Ovary (tissue), 9 donors: ENCODE data around the gene RAPGEF2. TPM values are rescaled to one million over a fixed set of nuclear protein-coding genes. Genes with fewer than 3 reads are reported as not detected.
"Not testable (repeated sequence)": the region's sequence is repeated elsewhere in the genome, so short reads cannot be mapped to it uniquely, and the experiment has no call there.

Source experiments
- DNase-seq, 5 donors: peaks; one replicate each; pipeline ENCODE4 v3.0.0-alpha.2; 2019 to 2020
- H3K27ac ChIP-seq, 2 donors: fragments of 200-600 bp; one replicate each; pipeline versions ENCODE4 v1.5.1 to v1.8.0; 2019 to 2022
- H3K27me3 ChIP-seq: fragments of 200-600 bp; one replicate; pipeline ENCODE4 v1.8.0; 2022
- H3K36me3 ChIP-seq: fragments of 200-600 bp; sonication (generic); one replicate; pipeline ENCODE4 v1.5.1; 2019
- H3K4me1 ChIP-seq: one replicate; pipeline ENCODE4 v1.8.1; 2013; ENCODE audit warnings: mild to moderate bottlenecking, moderate library complexity; ENCODE audit not compliant: insufficient read depth
- H3K4me3 ChIP-seq: fragments of 200-600 bp; sonication (generic); one replicate; pipeline ENCODE4 v1.5.1; 2017
- H3K9me3 ChIP-seq, 2 donors: fragments of 200-600 bp in 1 of 2; sonication (generic) in 1 of 2; one replicate each; pipeline versions ENCODE4 v1.5.1 to v1.8.1; 2013 to 2019; ENCODE audit warnings: mild to moderate bottlenecking in 1 of 2, moderate library complexity in 1 of 2
- EP300 ChIP-seq: sonication (generic); formaldehyde crosslinking; IDR thresholded peaks from one replicate; pipeline ENCODE4 v1.6.1; 2017; ENCODE audit warnings: antibody characterized with exemption
- POLR2A ChIP-seq: fragments of 450-650 bp; IDR thresholded peaks from one replicate; pipeline ENCODE4 v1.6.1; 2017; ENCODE audit warnings: antibody characterized with exemption, mild to moderate bottlenecking, moderate library complexity
- WGBS, 3 donors: extraction: QIAGEN DNeasy Blood & Tissue Kit in 1 of 3; methylation state at CpG; one replicate each; pipeline versions ENCODE4 v1.1.5 to v1.1.7; 2013 to 2017; 5-methylcytosine and 5-hydroxymethylcytosine counted together
- intact Hi-C, 4 donors: fragments of 100-400 bp; cut with DNase I; formaldehyde crosslinking; loops; one replicate each; pipeline versions ENCODE4 v1.11.0 to v1.15.1; 2022 to 2023
- polyA plus RNA-seq, 2 donors: library from polyadenylated mRNA; stranded (reverse); fragments of 200-250 nt in 1 of 2; fragments of 350-450 nt in 1 of 2; fragmentation: Illumina TruSeq in 1 of 2; extraction: RNeasy Lipid Tissue Mini Kit (QIAGEN cat#74804) in 1 of 2; gene quantifications; one replicate each; pipeline ENCODE4 v1.2.3, GENCODE V29; 2013 to 2014
- total RNA-seq, 7 donors: library from RNA; depleted of rRNA in 2 of 7; stranded (reverse); fragments of >200 nt in 2 of 7; fragmentation: NEBNext Ultra II Directional in 3 of 7; extraction: Animal tissue kit (Norgen Biotek cat#: 25700) in 3 of 7; gene quantifications; one replicate each; pipeline versions ENCODE4 v1.1.0 to v1.2.4, GENCODE V29; 2016 to 2023
- TF ChIP-seq, protein P1 (sequence below), 3 donors: fragments of 450-650 bp in 2 of 3; fragments of 200-600 bp in 1 of 3; IDR thresholded peaks; one replicate each; pipeline versions ENCODE4 v1.5.1 to v1.8.0; 2016 to 2022; ENCODE audit warnings: antibody characterized with exemption in 3 of 3, mild to moderate bottlenecking in 1 of 3
- donor health status: DM: no; HTN: no; CAD: no; lungs with moderate emphysema.
- donor health status: DM: no; HTN: no; CAD: no.
- donor health status: Bipolar disorder and iron deficiency.
- donor health status: DM: yes; HTN: yes; CAD: no.
- donor health status: DM: no; HTN: no; CAD: no.
- donor health status: DM: yes; HTN: yes; CAD: no.

Gene RAPGEF2
- total and polyA plus RNA-seq, 9 donors, result 11.5 to 46.5 (median 25.4) TPM

DNA sequence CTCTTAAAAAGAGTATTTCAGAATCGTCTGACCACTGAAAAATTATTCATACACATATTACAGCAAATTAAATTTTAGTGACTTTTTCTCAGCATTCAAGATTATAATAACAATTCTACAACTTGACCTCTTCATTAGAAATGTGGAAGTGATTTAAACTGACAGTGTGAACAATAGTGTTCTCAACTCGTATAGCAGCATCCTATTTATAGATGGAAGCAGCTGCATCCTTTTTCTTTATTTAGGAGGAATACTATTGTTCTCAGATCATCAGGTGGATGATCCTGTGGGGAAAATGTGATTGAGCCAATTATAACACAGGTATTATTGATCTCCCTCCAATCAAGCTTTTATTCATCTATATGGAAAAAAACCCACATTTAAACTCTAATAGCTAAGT lies 56.7 kb downstream of the RAPGEF2 start:
- Histone ChIP-seq H3K27ac (no peak overlapping the region), H3K27me3 (no peaks in the 10 kb centered on the region), H3K36me3 (no peaks in the 10 kb centered on the region), H3K9me3 (no peaks in the 10 kb centered on the region), H3K4me3 (no peak overlapping the region), H3K4me1 (peaks cover 3% of the 10 kb centered on the region)
- TF ChIP-seq, protein P1, sequence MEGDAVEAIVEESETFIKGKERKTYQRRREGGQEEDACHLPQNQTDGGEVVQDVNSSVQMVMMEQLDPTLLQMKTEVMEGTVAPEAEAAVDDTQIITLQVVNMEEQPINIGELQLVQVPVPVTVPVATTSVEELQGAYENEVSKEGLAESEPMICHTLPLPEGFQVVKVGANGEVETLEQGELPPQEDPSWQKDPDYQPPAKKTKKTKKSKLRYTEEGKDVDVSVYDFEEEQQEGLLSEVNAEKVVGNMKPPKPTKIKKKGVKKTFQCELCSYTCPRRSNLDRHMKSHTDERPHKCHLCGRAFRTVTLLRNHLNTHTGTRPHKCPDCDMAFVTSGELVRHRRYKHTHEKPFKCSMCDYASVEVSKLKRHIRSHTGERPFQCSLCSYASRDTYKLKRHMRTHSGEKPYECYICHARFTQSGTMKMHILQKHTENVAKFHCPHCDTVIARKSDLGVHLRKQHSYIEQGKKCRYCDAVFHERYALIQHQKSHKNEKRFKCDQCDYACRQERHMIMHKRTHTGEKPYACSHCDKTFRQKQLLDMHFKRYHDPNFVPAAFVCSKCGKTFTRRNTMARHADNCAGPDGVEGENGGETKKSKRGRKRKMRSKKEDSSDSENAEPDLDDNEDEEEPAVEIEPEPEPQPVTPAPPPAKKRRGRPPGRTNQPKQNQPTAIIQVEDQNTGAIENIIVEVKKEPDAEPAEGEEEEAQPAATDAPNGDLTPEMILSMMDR (IDR thresholded peaks at IDR 0.05), result no peak
- TF ChIP-seq EP300 (no peak), POLR2A (no peak)
- DNase-seq, result no peak
- intact Hi-C loops, result loop anchor here in 1 of 4 donors (10.0 kb wide), 1 partner anchor 1455 kb away; no protein-coding TSS in a partner anchor
- WGBS, 3 donors, result 80 to 86% (median 84%) methylated on average over 2 of the region's 2 CpGs

DNA sequence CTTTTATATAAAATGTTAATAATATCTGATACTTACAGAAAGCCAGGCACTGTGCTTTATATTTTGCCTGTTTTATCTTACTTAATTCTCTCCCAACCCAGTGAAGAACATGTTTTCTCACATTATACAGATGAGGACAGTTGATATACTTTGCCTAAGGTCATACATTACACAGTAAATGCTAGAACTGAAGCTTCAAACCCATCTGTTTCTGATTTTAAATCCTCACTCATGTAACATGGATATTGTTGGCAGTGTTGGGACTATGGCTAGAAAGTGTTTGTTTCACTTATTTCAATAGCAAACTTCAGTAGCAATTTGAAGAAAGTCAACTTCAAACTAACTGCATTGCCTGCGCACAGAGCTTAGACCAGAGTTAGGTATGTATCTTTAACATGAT lies 57.4 kb downstream of the RAPGEF2 start:
- no peaks in the 10 kb centered on the region for H3K27me3 ChIP-seq
- DNase-seq, result no peak
- no peaks in the 10 kb centered on the region for H3K36me3 ChIP-seq
- no peaks in the 10 kb centered on the region for H3K9me3 ChIP-seq
- no peak overlapping the region for H3K4me3 ChIP-seq
- no peak overlapping the region for H3K27ac ChIP-seq
- TF ChIP-seq, protein P1 (IDR thresholded peaks at IDR 0.05), result no peak
- TF ChIP-seq POLR2A (no peak), EP300 (no peak)
- 95 to 99% (median 98%) methylated on average over 1 of the region's 1 CpG for WGBS, 3 donors
- peaks cover 3% of the 10 kb centered on the region for H3K4me1 ChIP-seq
- intact Hi-C loops, result loop anchor here in 1 of 4 donors (10.0 kb wide), 1 partner anchor 1455 kb away; no protein-coding TSS in a partner anchor

DNA sequence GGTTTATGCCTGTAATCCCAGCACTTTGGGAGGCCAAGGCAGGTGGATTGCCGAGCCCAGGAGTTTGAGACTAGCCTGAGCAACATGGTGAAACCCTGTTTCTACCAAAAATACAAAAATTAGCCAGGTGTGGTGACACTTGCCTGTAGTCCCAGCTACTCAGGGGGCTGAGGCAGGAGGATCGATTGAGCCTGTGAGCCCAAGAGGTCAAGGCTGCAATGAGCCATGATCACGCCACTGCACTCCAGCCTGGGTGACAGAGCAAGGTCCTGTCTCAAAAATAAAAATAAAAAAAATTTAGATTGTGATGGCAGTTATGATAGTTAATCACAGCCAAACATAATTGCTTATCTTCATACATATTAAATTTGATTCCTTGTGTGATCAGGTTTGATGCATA lies 58.6 kb downstream of the RAPGEF2 start:
- not testable (repeated sequence) for DNase-seq, H3K4me3 ChIP-seq, H3K36me3 ChIP-seq, H3K9me3 ChIP-seq, H3K27me3 ChIP-seq, H3K4me1 ChIP-seq, H3K27ac ChIP-seq
- 92 to 97% (median 95%) methylated on average over 3 of the region's 3 CpGs for WGBS, 3 donors
- intact Hi-C loops, result loop anchor here in 1 of 4 donors (10.0 kb wide), 1 partner anchor 1457 kb away; no protein-coding TSS in a partner anchor

DNA sequence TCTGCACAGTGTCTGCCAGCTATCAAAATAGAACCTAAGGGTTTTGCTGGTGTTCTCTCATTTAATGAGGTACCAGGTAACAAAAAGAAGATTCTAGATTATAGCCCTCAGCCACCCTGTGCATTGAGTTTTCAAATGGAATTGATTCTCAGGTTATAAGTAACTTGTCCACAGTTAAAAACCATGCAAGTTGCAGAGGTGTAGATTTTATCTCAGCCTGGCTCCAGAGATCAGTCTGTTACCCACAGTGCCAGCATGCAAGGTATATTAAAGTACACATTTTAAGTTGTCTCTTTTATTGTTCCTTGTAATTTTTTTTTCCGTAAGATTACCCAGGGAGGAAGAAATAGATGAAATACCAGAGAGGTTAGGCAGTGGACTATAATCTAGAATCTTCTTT lies 59.7 kb downstream of the RAPGEF2 start:
- intact Hi-C loops, result loop anchor here in 1 of 4 donors (10.0 kb wide), 1 partner anchor 1458 kb away; no protein-coding TSS in a partner anchor
- no peak for TF ChIP-seq EP300
- TF ChIP-seq, protein P1 (IDR thresholded peaks at IDR 0.05), result no peak
- TF ChIP-seq POLR2A, result no peak
- WGBS, 3 donors, result 94 to 95% (median 95%) methylated on average over 1 of the region's 1 CpG
- Histone ChIP-seq H3K36me3 (no peaks in the 10 kb centered on the region), H3K27ac (no peak overlapping the region), H3K4me1 (peaks cover 4% of the 10 kb centered on the region), H3K4me3 (no peak overlapping the region), H3K9me3 (no peaks in the 10 kb centered on the region), H3K27me3 (no peaks in the 10 kb centered on the region)
- DNase-seq, result no peak

DNA sequence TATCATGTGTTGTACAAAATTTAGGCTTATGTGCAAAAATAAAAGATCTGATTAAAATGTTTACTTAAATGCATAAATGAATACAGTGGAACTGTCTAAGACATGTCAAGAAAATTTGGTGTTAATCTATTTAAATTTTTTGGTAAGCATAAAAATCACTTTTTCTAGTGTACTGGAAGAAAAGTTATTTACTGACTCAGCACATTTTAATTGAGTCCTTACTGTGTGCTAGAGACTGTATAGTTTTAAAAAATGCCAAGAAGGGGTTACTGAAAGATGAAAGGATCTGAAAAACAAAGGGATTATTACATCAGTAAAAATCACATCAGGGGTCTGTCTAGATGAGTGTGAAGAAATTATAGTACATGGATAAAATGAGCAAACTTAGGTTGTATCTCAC lies 60.6 kb downstream of the RAPGEF2 start:
- TF ChIP-seq POLR2A (no peak), EP300 (no peak)
- TF ChIP-seq, protein P1 (IDR thresholded peaks at IDR 0.05), result no peak
- Histone ChIP-seq H3K27ac (no peak overlapping the region), H3K36me3 (no peaks in the 10 kb centered on the region), H3K27me3 (no peaks in the 10 kb centered on the region), H3K4me3 (no peak overlapping the region), H3K4me1 (peaks cover 2% of the 10 kb centered on the region), H3K9me3 (no peaks in the 10 kb centered on the region)
- intact Hi-C loops, result loop anchor here in 1 of 4 donors (10.0 kb wide), 1 partner anchor 1459 kb away; no protein-coding TSS in a partner anchor
- DNase-seq, result no peak
